Measurements from ENCODE around the gene PDHB. TPM values are rescaled to one million over a fixed set of nuclear protein-coding genes. Genes with fewer than 3 reads are reported as not detected.

Gene PDHB
- total RNA-seq, 2 experiments from 2014 or later, result 31.1 to 31.5 TPM

- Histone ChIP-seq H3K4me1 (ENCODE audit: insufficient read depth, low read length) (no peaks in the 10 kb centered on the region), H3K27ac (ENCODE audit: low read depth in 1 of 2, low read length in 2 of 2) (no peak overlapping the region), H3K27me3 (ENCODE audit: control insufficient read depth in 1 of 2, insufficient read depth in 2 of 2, low read length in 2 of 2) (no peaks in the 10 kb centered on the region), H3K36me3 (ENCODE audit: insufficient read depth, low read length) (peaks cover 32% of the 10 kb centered on the region), H3K4me3 (ENCODE audit: low read length) (no peak overlapping the region), H3K9me3 (ENCODE audit: control insufficient read depth in 1 of 2, insufficient read depth in 1 of 2, low read length in 2 of 2) (no peaks in the 10 kb centered on the region)
- no peaks in the 10 kb centered on the region for H3K4me1 Mint-ChIP-seq (ENCODE audit: low read depth)
- no peak overlapping the region for H3K27ac Mint-ChIP-seq
- ATAC-seq (ENCODE audit: poor library complexity), result no peak
- peaks cover 57% of the 10 kb centered on the region for H3K36me3 Mint-ChIP-seq (ENCODE audit: low read depth)
- H3K9me3 Mint-ChIP-seq, result no peaks in the 10 kb centered on the region
- H3K4me3 Mint-ChIP-seq, result no peak overlapping the region
- ChIA-PET POLR2A (no interaction called here), CTCF (interaction anchor here (1.5 kb wide), 1 partner anchor 83 kb away, joined by 3 read pairs; the partner anchor contains the start of gene KCTD6)
- TF ChIP-seq, protein P1, sequence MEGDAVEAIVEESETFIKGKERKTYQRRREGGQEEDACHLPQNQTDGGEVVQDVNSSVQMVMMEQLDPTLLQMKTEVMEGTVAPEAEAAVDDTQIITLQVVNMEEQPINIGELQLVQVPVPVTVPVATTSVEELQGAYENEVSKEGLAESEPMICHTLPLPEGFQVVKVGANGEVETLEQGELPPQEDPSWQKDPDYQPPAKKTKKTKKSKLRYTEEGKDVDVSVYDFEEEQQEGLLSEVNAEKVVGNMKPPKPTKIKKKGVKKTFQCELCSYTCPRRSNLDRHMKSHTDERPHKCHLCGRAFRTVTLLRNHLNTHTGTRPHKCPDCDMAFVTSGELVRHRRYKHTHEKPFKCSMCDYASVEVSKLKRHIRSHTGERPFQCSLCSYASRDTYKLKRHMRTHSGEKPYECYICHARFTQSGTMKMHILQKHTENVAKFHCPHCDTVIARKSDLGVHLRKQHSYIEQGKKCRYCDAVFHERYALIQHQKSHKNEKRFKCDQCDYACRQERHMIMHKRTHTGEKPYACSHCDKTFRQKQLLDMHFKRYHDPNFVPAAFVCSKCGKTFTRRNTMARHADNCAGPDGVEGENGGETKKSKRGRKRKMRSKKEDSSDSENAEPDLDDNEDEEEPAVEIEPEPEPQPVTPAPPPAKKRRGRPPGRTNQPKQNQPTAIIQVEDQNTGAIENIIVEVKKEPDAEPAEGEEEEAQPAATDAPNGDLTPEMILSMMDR (IDR thresholded peaks at IDR 0.05), result no peak
- DNase-seq, result no peak
- intact Hi-C loops (cut with DNase I, micrococcal nuclease), result no loop called here
- no peaks in the 10 kb centered on the region for H3K27me3 Mint-ChIP-seq
Measured at GRCh38 chr3:58408906-58409305, 24.7 kb downstream of the PDHB start.

- Mint-ChIP-seq H3K4me1 (ENCODE audit: low read depth) (no peaks in the 10 kb centered on the region), H3K27me3 (no peaks in the 10 kb centered on the region), H3K9me3 (no peaks in the 10 kb centered on the region), H3K4me3 (no peak overlapping the region), H3K36me3 (ENCODE audit: low read depth) (peaks cover 61% of the 10 kb centered on the region), H3K27ac (no peak overlapping the region)
- TF ChIP-seq, protein P1 (IDR thresholded peaks at IDR 0.05), result no peak
- H3K27me3 ChIP-seq (ENCODE audit: control insufficient read depth in 1 of 2, insufficient read depth in 2 of 2, low read length in 2 of 2), result no peaks in the 10 kb centered on the region
- intact Hi-C loops (cut with DNase I, micrococcal nuclease), result no loop called here
- H3K27ac ChIP-seq (ENCODE audit: low read depth in 1 of 2, low read length in 2 of 2), result no peak overlapping the region
- H3K4me3 ChIP-seq (ENCODE audit: low read length), result no peak overlapping the region
- no peaks in the 10 kb centered on the region for H3K4me1 ChIP-seq (ENCODE audit: insufficient read depth, low read length)
- no peaks in the 10 kb centered on the region for H3K9me3 ChIP-seq (ENCODE audit: control insufficient read depth in 1 of 2, insufficient read depth in 1 of 2, low read length in 2 of 2)
- ChIA-PET CTCF (no interaction called here), POLR2A (no interaction called here)
- DNase-seq (no peak), ATAC-seq (ENCODE audit: poor library complexity) (no peak)
- peaks cover 15% of the 10 kb centered on the region for H3K36me3 ChIP-seq (ENCODE audit: insufficient read depth, low read length)
Measured at GRCh38 chr3:58404396-58404795, 29.2 kb downstream of the PDHB start.

- H3K4me1 Mint-ChIP-seq (ENCODE audit: low read depth), result no peaks in the 10 kb centered on the region
Measured at GRCh38 chr3:58403513-58404109, 30.0 kb downstream of the PDHB start.

More at GRCh38 chr3:58403513-58404109, 30.0 kb downstream of the PDHB start:
- H3K4me1 ChIP-seq (ENCODE audit: insufficient read depth, low read length), result no peaks in the 10 kb centered on the region
- no peak for DNase-seq
- no peak overlapping the region for H3K4me3 ChIP-seq (ENCODE audit: low read length)
- H3K27me3 ChIP-seq (ENCODE audit: control insufficient read depth in 1 of 2, insufficient read depth in 2 of 2, low read length in 2 of 2), result no peaks in the 10 kb centered on the region
- peaks cover 14% of the 10 kb centered on the region for H3K36me3 ChIP-seq (ENCODE audit: insufficient read depth, low read length)
- H3K27me3 Mint-ChIP-seq, result no peaks in the 10 kb centered on the region
- intact Hi-C loops (cut with DNase I, micrococcal nuclease), result no loop called here
- no peak overlapping the region for H3K27ac Mint-ChIP-seq
- H3K36me3 Mint-ChIP-seq (ENCODE audit: low read depth), result peaks cover 61% of the 10 kb centered on the region
- ATAC-seq (ENCODE audit: poor library complexity), result no peak
- TF ChIP-seq, protein P1 (IDR thresholded peaks at IDR 0.05), result no peak
- H3K27ac ChIP-seq (ENCODE audit: low read depth in 1 of 2, low read length in 2 of 2), result no peak overlapping the region
- ChIA-PET POLR2A (no interaction called here), CTCF (interaction anchor here (1.3 kb wide), 1 partner anchor 56 kb away, joined by 3 read pairs; no protein-coding TSS in a partner anchor)
- H3K9me3 ChIP-seq (ENCODE audit: control insufficient read depth in 1 of 2, insufficient read depth in 1 of 2, low read length in 2 of 2), result no peaks in the 10 kb centered on the region
- H3K9me3 Mint-ChIP-seq, result no peaks in the 10 kb centered on the region
- H3K4me3 Mint-ChIP-seq, result no peak overlapping the region
